CD14-positive monocyte (primary cell): ENCODE data around the gene CNTN4. TPM values are rescaled to one million over a fixed set of nuclear protein-coding genes. Genes with fewer than 3 reads are reported as not detected.

ENCODE experiments used
- DNase-seq, 3 donors: peaks; one replicate each; pipeline ENCODE4 v3.0.0-alpha.2; 2011 to 2022
- H2AFZ ChIP-seq: 2 replicates; pipeline ENCODE4 v1.6.0; 2012; ENCODE audit warnings: mild to moderate bottlenecking, low read depth, low read length, inconsistent platforms; ENCODE audit not compliant: insufficient read depth, poor library complexity, severe bottlenecking
- H3K27ac ChIP-seq, 2 donors: 1 replicate in 1 of 2; 2 replicates in 1 of 2; pipeline ENCODE4 v1.5.1; 2012 to 2013; ENCODE audit warnings: low read length in 2 of 2, control low read depth in 1 of 2, inconsistent platforms in 1 of 2, low read depth in 1 of 2, mild to moderate bottlenecking in 1 of 2
- H3K27me3 ChIP-seq, 2 donors: one replicate each; pipeline versions ENCODE4 v1.6.0 to v1.6.1; 2011 to 2013; ENCODE audit warnings: low read length in 2 of 2; ENCODE audit not compliant: control insufficient read depth in 2 of 2, insufficient read depth in 2 of 2
- H3K36me3 ChIP-seq, 2 donors: replicated peaks in 1 of 2; 1 replicate in 1 of 2; 2 replicates in 1 of 2; pipeline versions ENCODE4 v1.5.1 to v1.6.1; 2012 to 2013; ENCODE audit warnings: low read length in 2 of 2, control low read depth in 1 of 2, inconsistent platforms in 1 of 2, mild to moderate bottlenecking in 1 of 2; ENCODE audit not compliant: insufficient read depth in 2 of 2, control insufficient read depth in 1 of 2
- H3K4me1 ChIP-seq, 2 donors: 1 replicate in 1 of 2; 2 replicates in 1 of 2; pipeline versions ENCODE4 v1.5.1 to v1.6.1; 2012 to 2013; ENCODE audit warnings: low read length in 2 of 2, control low read depth in 1 of 2, inconsistent platforms in 1 of 2, mild to moderate bottlenecking in 1 of 2, moderate library complexity in 1 of 2; ENCODE audit not compliant: insufficient read depth in 2 of 2, control insufficient read depth in 1 of 2
- H3K4me2 ChIP-seq: replicated peaks from 2 replicates; pipeline ENCODE3; 2012; ENCODE audit warnings: low read length, moderate library complexity, mild to moderate bottlenecking; ENCODE audit not compliant: poor library complexity, severe bottlenecking; ENCODE audit errors: extremely low read depth
- H3K4me3 ChIP-seq, 3 experiments: fragments of 200-600 bp in 1 of 3; sonication (generic) in 1 of 3; replicated peaks in 1 of 3; 1 replicate in 2 of 3; 2 replicates in 1 of 3; pipeline ENCODE4 v1.5.1; 2011 to 2013; ENCODE audit warnings: low read length in 3 of 3, mild to moderate bottlenecking in 3 of 3, control low read depth in 2 of 3, low read depth in 2 of 3, inconsistent platforms in 1 of 3, moderate library complexity in 1 of 3
- H3K79me2 ChIP-seq: 2 replicates; pipeline ENCODE4 v1.6.0; 2012; ENCODE audit warnings: mild to moderate bottlenecking, control low read depth, inconsistent platforms, low read length, moderate library complexity; ENCODE audit not compliant: insufficient read depth
- H3K9ac ChIP-seq: 2 replicates; pipeline ENCODE4 v1.6.0; 2017; ENCODE audit warnings: low read length, mild to moderate bottlenecking; ENCODE audit not compliant: insufficient read depth, poor library complexity, severe bottlenecking
- H3K9me3 ChIP-seq, 2 donors: replicated peaks in 1 of 2; 1 replicate in 1 of 2; 2 replicates in 1 of 2; pipeline versions ENCODE4 v1.5.1 to v1.6.1; 2012 to 2013; ENCODE audit warnings: low read length in 2 of 2, control low read depth in 1 of 2; ENCODE audit not compliant: control insufficient read depth in 1 of 2, insufficient read depth in 1 of 2
- H4K20me1 ChIP-seq: 2 replicates; pipeline ENCODE4 v1.6.0; 2012; ENCODE audit warnings: mild to moderate bottlenecking, low read length, control low read depth, moderate library complexity; ENCODE audit not compliant: insufficient read depth
- H3K27ac Mint-ChIP-seq, 7 donors: one replicate each; pipeline ENCODE4 v1.8.0; 2020; ENCODE audit warnings: mild to moderate bottlenecking in 7 of 7, mixed read lengths in 7 of 7, moderate library complexity in 6 of 7, inconsistent platforms in 2 of 7
- H3K27me3 Mint-ChIP-seq, 3 donors: one replicate each; pipeline ENCODE4 v1.8.0; 2021 to 2022; ENCODE audit warnings: low read depth in 3 of 3, mild to moderate bottlenecking in 3 of 3, mixed read lengths in 3 of 3, moderate library complexity in 3 of 3, inconsistent platforms in 1 of 3
- H3K36me3 Mint-ChIP-seq, 2 donors: one replicate each; pipeline ENCODE4 v1.8.0; 2020; ENCODE audit warnings: mixed read lengths in 2 of 2, inconsistent platforms in 1 of 2, mild to moderate bottlenecking in 1 of 2
- H3K4me1 Mint-ChIP-seq: one replicate; pipeline ENCODE4 v1.8.0; 2020; ENCODE audit warnings: mild to moderate bottlenecking, mixed read lengths
- H3K4me3 Mint-ChIP-seq, 2 donors: one replicate each; pipeline ENCODE4 v1.8.0; 2020; ENCODE audit warnings: mild to moderate bottlenecking in 2 of 2, mixed read lengths in 2 of 2, moderate library complexity in 1 of 2
- H3K9me3 Mint-ChIP-seq, 7 donors: one replicate each; pipeline ENCODE4 v1.8.0; 2020 to 2022; ENCODE audit warnings: mixed read lengths in 7 of 7, mild to moderate bottlenecking in 6 of 7, moderate library complexity in 6 of 7, inconsistent platforms in 2 of 7
- CTCF ChIP-seq: fragments of 200-600 bp; IDR thresholded peaks from one replicate; pipeline ENCODE4 v1.8.0; 2022; ENCODE audit warnings: antibody characterized with exemption, mild to moderate bottlenecking
- WGBS: methylation state at CpG from one replicate; pipeline ENCODE4 v1.1.5; 2013; ENCODE audit warnings: missing lambda C conversion rate; ENCODE audit not compliant: insufficient coverage; 5-methylcytosine and 5-hydroxymethylcytosine counted together
- intact Hi-C, 2 donors: fragments of 100-400 bp; cut with micrococcal nuclease; formaldehyde crosslinking; loops; one replicate each; pipeline versions ENCODE4 v1.15.0 to v1.15.1; 2023
- polyA plus RNA-seq, 3 donors: library from polyadenylated mRNA; depleted of rRNA in 1 of 3; unstranded in 2 of 3; stranded (reverse) in 1 of 3; fragments of 300-500 nt in 2 of 3; fragments of >200 nt in 1 of 3; fragmentation: Illumina TruSeq in 2 of 3; gene quantifications; 1 replicate in 2 of 3; 2 replicates in 1 of 3; pipeline ENCODE4 v1.2.3, GENCODE V29; 2012 to 2021

CNTN4 gene
- polyA plus RNA-seq, 3 donors = not detected

- Mint-ChIP-seq H3K27me3 (no peaks in the 10 kb centered on the region), H3K9me3 (no peaks in the 10 kb centered on the region), H3K27ac (no peak overlapping the region), H3K4me3 (no peak overlapping the region), H3K36me3 (no peaks in the 10 kb centered on the region), H3K4me1 (no peaks in the 10 kb centered on the region)
- Histone ChIP-seq H3K4me2 (no peak overlapping the region), H3K27me3 (no peaks in the 10 kb centered on the region), H3K36me3 (no peaks in the 10 kb centered on the region), H3K4me1 (no peaks in the 10 kb centered on the region), H3K4me3 (no peak overlapping the region), H2AFZ (no peak overlapping the region), H3K9ac (no peak overlapping the region), H3K79me2 (no peaks in the 10 kb centered on the region), H4K20me1 (no peaks in the 10 kb centered on the region), H3K27ac (no peak overlapping the region), H3K9me3 (no peaks in the 10 kb centered on the region)
- DNase-seq = no peak
- intact Hi-C loops = no loop called here
- no peak for TF ChIP-seq CTCF
- WGBS = no CpG with 5 or more reads among the region's 4 CpGs
Observed at GRCh38 chr3:2247831-2248230, 149.2 kb downstream of the CNTN4 start.

- no peak overlapping the region for H3K4me2 ChIP-seq
- Mint-ChIP-seq H3K4me3 (no peak overlapping the region), H3K27me3 (no peaks in the 10 kb centered on the region), H3K9me3 (peaks cover 2 to 11% (median 6%) of the 10 kb centered on the region in 7 donors), H3K36me3 (no peaks in the 10 kb centered on the region), H3K4me1 (no peaks in the 10 kb centered on the region), H3K27ac (no peak overlapping the region)
- H3K4me1 ChIP-seq = no peaks in the 10 kb centered on the region
- H3K4me3 ChIP-seq = no peak overlapping the region
- H3K9me3 ChIP-seq = no peaks in the 10 kb centered on the region
- no peak for DNase-seq
- H2AFZ ChIP-seq = no peak overlapping the region
- no peaks in the 10 kb centered on the region for H4K20me1 ChIP-seq
- no CpG with 5 or more reads among the region's 3 CpGs for WGBS
- intact Hi-C loops = no loop called here
- no peaks in the 10 kb centered on the region for H3K36me3 ChIP-seq
- no peak overlapping the region for H3K9ac ChIP-seq
- no peak for TF ChIP-seq CTCF
- H3K79me2 ChIP-seq = no peaks in the 10 kb centered on the region
- H3K27ac ChIP-seq = no peak overlapping the region
- no peaks in the 10 kb centered on the region for H3K27me3 ChIP-seq
Observed at GRCh38 chr3:2250783-2251182, 152.1 kb downstream of the CNTN4 start.
